ENCODE data around the gene ZCCHC9. TPM values are rescaled to one million over a fixed set of nuclear protein-coding genes. Genes with fewer than 3 reads are reported as not detected.
"Not testable (repeated sequence)": the region's sequence is repeated elsewhere in the genome, so short reads cannot be mapped to it uniquely, and the experiment has no call there.

ZCCHC9 gene
- total RNA-seq, 6 donors from 2014 or later = 14.7 to 35.6 (median 18.3) TPM

DNA sequence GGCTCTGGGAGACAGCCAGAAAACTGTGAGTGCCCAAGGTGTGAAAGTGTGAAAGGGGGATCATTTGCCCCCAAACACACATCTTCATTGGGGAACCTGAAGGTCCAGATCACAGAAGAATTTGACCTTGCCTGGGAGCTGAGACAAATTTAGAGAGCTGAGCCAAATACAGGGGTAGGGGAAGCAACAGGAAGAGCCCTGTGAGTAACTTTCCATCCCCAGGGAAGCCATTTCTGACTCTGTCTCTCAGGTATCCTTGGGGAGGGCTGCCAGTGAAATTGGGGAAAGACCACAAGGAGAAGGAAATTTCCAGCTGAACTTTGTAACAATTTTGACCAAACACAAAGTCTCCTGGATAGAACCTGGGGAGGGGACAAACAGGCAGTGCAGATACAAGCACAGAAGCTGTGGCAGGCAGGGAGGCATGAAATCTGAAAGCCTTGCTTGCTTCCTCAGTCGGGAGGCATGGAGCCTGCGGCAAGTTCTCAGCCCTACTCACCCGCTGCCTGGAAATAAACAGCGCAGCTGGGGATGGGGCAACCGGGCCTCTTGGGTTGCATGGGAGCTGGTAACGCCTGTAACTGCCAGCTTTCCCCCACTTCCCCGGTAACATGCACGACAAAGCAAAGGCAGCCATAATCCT is 31.5 kb upstream of the ZCCHC9 start:
- no peaks in the 10 kb centered on the region for H3K27me3 ChIP-seq
- no peak overlapping the region for H3K4me3 ChIP-seq
- ATAC-seq (ENCODE audit: low FRiP score in 2 of 2) = no peak
- H3K9me3 ChIP-seq = no peaks in the 10 kb centered on the region
- DNase-seq = peak in 1 of 2 donors; percentile 15
- no peaks in the 10 kb centered on the region for H3K4me1 ChIP-seq
- H3K36me3 ChIP-seq = no peaks in the 10 kb centered on the region
- TF ChIP-seq POLR2A (IDR thresholded peaks at IDR 0.05) (no peak), EP300 (IDR thresholded peaks at IDR 0.05) (no peak), POLR2AphosphoS5 (IDR thresholded peaks at IDR 0.05) (no peak)
- TF ChIP-seq, protein P1, sequence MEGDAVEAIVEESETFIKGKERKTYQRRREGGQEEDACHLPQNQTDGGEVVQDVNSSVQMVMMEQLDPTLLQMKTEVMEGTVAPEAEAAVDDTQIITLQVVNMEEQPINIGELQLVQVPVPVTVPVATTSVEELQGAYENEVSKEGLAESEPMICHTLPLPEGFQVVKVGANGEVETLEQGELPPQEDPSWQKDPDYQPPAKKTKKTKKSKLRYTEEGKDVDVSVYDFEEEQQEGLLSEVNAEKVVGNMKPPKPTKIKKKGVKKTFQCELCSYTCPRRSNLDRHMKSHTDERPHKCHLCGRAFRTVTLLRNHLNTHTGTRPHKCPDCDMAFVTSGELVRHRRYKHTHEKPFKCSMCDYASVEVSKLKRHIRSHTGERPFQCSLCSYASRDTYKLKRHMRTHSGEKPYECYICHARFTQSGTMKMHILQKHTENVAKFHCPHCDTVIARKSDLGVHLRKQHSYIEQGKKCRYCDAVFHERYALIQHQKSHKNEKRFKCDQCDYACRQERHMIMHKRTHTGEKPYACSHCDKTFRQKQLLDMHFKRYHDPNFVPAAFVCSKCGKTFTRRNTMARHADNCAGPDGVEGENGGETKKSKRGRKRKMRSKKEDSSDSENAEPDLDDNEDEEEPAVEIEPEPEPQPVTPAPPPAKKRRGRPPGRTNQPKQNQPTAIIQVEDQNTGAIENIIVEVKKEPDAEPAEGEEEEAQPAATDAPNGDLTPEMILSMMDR (IDR thresholded peaks at IDR 0.05) = no peak
- WGBS, 2 donors = 95 to 100% methylated on average over 7 to 8 of the region's 8 CpGs
- no peak overlapping the region for H3K27ac ChIP-seq

DNA sequence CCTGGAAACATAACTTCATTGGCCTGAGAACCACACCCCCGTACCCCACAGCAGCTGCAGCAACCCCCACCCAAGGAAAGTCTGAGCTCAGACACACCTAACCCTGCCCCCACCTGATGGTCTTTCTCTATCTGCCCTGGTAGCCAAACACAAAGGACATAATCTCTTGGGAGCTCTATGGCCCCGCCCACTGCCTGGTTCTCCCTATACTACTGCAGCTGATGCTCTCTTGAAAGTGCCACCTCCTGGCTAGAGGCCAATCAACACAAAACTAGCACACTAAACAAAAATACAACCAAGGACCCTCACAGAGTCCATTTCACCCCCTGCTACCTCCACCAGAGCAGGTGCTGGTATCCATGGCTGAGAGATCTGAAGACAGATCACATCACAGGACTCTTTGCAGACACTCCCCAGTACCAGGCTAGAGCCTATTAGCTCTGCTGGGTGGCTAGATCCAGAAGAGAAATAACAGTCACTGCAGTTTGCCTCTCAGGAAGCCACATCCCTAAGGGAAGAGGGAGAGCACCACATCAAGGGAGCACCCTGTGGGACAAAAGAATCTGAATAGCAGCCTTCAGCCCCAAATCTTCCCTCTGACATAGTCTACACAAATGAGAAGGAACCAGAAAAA is 30.9 kb upstream of the ZCCHC9 start:
- 91% methylated on average over 1 to 2 of the region's 2 CpGs for WGBS, 2 donors
- DNase-seq; H3K4me1 ChIP-seq; H3K4me3 ChIP-seq; H3K9me3 ChIP-seq; ATAC-seq (ENCODE audit: low FRiP score in 2 of 2); H3K27ac ChIP-seq; H3K36me3 ChIP-seq; H3K27me3 ChIP-seq: not testable (repeated sequence)

DNA sequence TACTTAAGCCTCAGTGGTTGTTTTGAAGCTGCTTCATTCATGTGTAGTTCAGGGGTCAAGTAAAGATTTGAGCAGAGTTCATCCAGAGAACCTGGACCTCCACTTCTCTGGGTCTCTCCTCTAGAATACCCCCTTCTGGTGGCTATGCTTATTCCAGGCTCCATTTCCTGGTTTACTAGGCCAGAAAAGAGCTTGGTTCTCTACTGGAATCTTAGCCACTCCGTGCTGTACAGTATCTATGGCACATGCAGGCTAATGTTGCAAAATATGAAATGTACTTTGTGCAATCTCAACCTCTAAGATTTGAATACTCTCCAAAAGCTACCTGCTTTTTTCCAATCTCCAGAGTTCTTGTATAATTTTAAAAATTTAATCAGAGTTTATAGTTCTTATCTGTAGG is 17.4 kb upstream of the ZCCHC9 start:
- TF ChIP-seq, protein P1 (IDR thresholded peaks at IDR 0.05) = no peak
- TF ChIP-seq POLR2AphosphoS5 (IDR thresholded peaks at IDR 0.05) (no peak), POLR2A (IDR thresholded peaks at IDR 0.05) (no peak), EP300 (IDR thresholded peaks at IDR 0.05) (no peak)
- no peaks in the 10 kb centered on the region for H3K36me3 ChIP-seq
- ATAC-seq (ENCODE audit: low FRiP score in 2 of 2) (no peak), DNase-seq (no peak)
- no peaks in the 10 kb centered on the region for H3K27me3 ChIP-seq
- no peaks in the 10 kb centered on the region for H3K4me1 ChIP-seq
- no peaks in the 10 kb centered on the region for H3K9me3 ChIP-seq
- H3K4me3 ChIP-seq = no peak overlapping the region
- no peak overlapping the region for H3K27ac ChIP-seq
- 79 to 82% methylated on average over 1 of the region's 1 CpG for WGBS, 2 donors

DNA sequence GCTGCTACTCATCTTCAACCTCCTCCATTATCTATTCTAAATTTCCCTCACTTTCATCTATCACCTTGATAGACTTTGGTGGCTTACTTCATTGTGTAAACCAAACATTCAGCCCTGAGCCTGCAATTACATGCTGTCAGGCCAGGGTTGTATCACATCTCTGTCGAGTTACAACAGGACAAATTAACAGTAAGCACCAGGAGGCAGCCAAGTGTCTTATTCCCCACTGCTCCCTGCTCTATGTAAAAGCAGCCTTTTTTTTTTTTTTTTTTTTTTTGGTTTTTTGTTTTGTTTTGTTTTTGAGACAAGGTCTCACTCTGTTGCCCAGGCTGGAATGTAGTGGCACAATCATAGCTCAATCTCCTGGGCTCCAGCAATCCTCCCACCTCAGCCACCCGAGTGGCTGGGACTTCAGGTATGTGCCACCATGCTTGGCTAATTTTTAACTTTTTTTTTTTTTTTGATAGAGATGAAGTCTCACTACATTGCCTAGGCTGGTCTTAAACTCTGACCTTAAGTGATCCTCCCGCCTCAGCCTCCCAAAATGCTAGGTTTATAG is 15.2 kb upstream of the ZCCHC9 start:
- no peak overlapping the region for H3K27ac ChIP-seq

DNA sequence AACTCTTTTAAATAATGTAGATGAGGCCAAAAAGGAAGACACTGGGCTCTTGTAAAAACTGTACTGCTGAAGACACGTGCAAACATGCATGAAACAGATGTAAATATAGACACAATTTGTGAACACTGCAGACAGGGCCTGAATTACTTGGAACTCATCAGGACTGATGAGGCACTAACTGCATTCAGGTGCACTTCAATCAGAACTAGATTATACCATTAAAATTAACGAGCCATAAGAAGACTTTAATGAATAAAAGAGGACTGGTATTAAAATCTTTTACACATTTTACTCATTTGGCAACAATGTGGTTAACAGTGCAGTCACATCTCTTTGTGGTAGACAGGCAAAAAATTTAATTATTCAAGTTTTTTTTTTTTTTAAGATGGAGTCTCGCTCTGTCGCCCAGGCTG is 13.4 kb upstream of the ZCCHC9 start:
- TF ChIP-seq, protein P1 (IDR thresholded peaks at IDR 0.05) = no peak
- no peak for TF ChIP-seq POLR2A (IDR thresholded peaks at IDR 0.05)
- peaks cover 0 to 17% (median 2%) of the 10 kb centered on the region in 4 donors for H3K9me3 ChIP-seq
- no peaks in the 10 kb centered on the region for H3K27me3 ChIP-seq
- H3K27ac ChIP-seq = no peak overlapping the region
- no peaks in the 10 kb centered on the region for H3K36me3 ChIP-seq
- 77 to 92% methylated on average over 4 of the region's 4 CpGs for WGBS, 2 donors
- DNase-seq (no peak), ATAC-seq (ENCODE audit: low FRiP score in 2 of 2) (no peak)
- H3K4me1 ChIP-seq = no peaks in the 10 kb centered on the region
- no peak overlapping the region for H3K4me3 ChIP-seq

More for the DNA sequence above, 15.2 kb upstream of the ZCCHC9 start:
- 71 to 84% methylated on average over 3 of the region's 3 CpGs for WGBS, 2 donors
- TF ChIP-seq POLR2AphosphoS5 (IDR thresholded peaks at IDR 0.05) (no peak), POLR2A (IDR thresholded peaks at IDR 0.05) (no peak), EP300 (IDR thresholded peaks at IDR 0.05) (no peak)
- TF ChIP-seq, protein P1 (IDR thresholded peaks at IDR 0.05) = no peak
- Histone ChIP-seq H3K9me3 (peaks cover 0 to 4% (median 0%) of the 10 kb centered on the region in 4 donors), H3K4me1 (no peaks in the 10 kb centered on the region), H3K27me3 (no peaks in the 10 kb centered on the region), H3K4me3 (no peak overlapping the region), H3K36me3 (no peaks in the 10 kb centered on the region)
- ATAC-seq (ENCODE audit: low FRiP score in 2 of 2) = no peak
- DNase-seq = no peak
